H1 (cell line): Measurements from ENCODE around the gene RALGAPB. TPM values are rescaled to one million over a fixed set of nuclear protein-coding genes. Genes with fewer than 3 reads are reported as not detected.

Experiments used
- KDM5A ChIP-seq: fragments of 200-600 bp; IDR thresholded peaks from 2 replicates; pipeline ENCODE4 v1.7.1; 2012; ENCODE audit warnings: mild to moderate bottlenecking, low read length, inconsistent platforms, mixed read lengths
- PHF8 ChIP-seq: fragments of 200-600 bp; sonication (generic); conservative IDR thresholded peaks from 2 replicates; pipeline ENCODE4 v1.7.1; 2012; ENCODE audit warnings: low read depth, mild to moderate bottlenecking, inconsistent platforms, low read length, moderate library complexity
- POLR2A ChIP-seq, 2 experiments: IDR thresholded peaks; 1 replicate in 1 of 2; 2 replicates in 1 of 2; pipeline ENCODE4 v1.6.1; 2011; ENCODE audit warnings: low read depth in 2 of 2, low read length in 2 of 2, mild to moderate bottlenecking in 2 of 2; ENCODE audit errors: control extremely low read depth in 1 of 2
- SUZ12 ChIP-seq: fragments of 200-600 bp; sonication (generic); IDR thresholded peaks from 2 replicates; pipeline ENCODE4 v1.6.1; 2012; ENCODE audit warnings: mild to moderate bottlenecking, inconsistent platforms, low read length, moderate library complexity, mixed read lengths
- TBP ChIP-seq: IDR thresholded peaks from 2 replicates; pipeline ENCODE4 v1.6.1; 2011; ENCODE audit warnings: low read depth, low read length, improper control_type of control experiment
- ZNF274 ChIP-seq: IDR thresholded peaks from 2 replicates; pipeline ENCODE4 v1.7.0; 2012; ENCODE audit warnings: low read length, borderline replicate concordance; ENCODE audit errors: extremely low read depth
- polyA plus RNA-seq, 7 experiments: library from polyadenylated mRNA; depleted of rRNA in 3 of 7; stranded (reverse) in 5 of 7; unstranded in 2 of 7; fragments of >200 nt in 5 of 7; fragments of 200-250 nt in 2 of 7; gene quantifications; 1 replicate in 5 of 7; 2 replicates in 1 of 7; 4 replicates in 1 of 7; pipeline versions ENCODE4 v1.2.1 to v1.2.3, GENCODE V29; 2011 to 2013; ENCODE audit warnings: missing spikeins in 2 of 7, mixed read lengths in 2 of 7
- total RNA-seq: library from RNA; stranded (reverse); fragmentation: NEBNext Ultra II Directional; extraction: Animal tissue kit (Norgen Biotek cat#: 25700); gene quantifications from 2 replicates; pipeline ENCODE4 v1.2.1, GENCODE V29; 2021
- TF ChIP-seq, protein P1 (sequence below): IDR thresholded peaks from 2 replicates; pipeline ENCODE4 v1.6.1; 2012; ENCODE audit warnings: inconsistent platforms

Gene RALGAPB
- total and polyA plus RNA-seq, 2 of the 8 experiments (the other 6 are each of a cell fraction or from before 2014, with no cell fraction given) = 10.6 to 35.1 TPM

DNA sequence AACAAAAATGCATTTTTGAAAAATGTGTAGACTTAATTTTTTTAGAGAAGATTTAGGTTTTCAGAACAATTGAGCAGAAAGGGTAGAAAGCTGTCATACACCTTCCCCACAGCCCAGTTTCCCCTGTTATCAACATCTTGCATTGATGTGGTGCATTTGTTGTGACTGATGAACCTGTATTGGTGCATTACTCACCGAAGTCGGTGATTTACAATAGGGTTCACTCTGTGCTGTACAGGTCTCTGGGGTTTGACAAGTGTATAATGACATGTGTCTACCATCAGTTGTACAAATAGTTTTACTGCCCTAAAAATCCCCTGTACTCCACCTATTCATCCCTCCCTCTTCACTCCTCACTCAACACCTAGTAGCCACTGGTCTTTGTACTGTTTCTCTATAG lies 84.5 kb downstream of the RALGAPB start (continued):
- TF ChIP-seq ZNF274 (no peak), TBP (no peak), PHF8 (no peak), SUZ12 (no peak), KDM5A (no peak), POLR2A (IDR thresholded peaks at IDR 0.05; ENCODE audit: control extremely low read depth in 1 of 2, low read depth in 2 of 2, low read length in 2 of 2) (no peak)
- TF ChIP-seq, protein P1, sequence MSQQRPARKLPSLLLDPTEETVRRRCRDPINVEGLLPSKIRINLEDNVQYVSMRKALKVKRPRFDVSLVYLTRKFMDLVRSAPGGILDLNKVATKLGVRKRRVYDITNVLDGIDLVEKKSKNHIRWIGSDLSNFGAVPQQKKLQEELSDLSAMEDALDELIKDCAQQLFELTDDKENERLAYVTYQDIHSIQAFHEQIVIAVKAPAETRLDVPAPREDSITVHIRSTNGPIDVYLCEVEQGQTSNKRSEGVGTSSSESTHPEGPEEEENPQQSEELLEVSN = no peak
